ENCODE results near the gene HMG20B. TPM values are rescaled to one million over a fixed set of nuclear protein-coding genes. Genes with fewer than 3 reads are reported as not detected.
A peak's percentile ranks its signal among the peaks of the same experiment; 100 is the strongest.

HMG20B gene
- total RNA-seq, 1 donor from 2014 or later = 37.4 TPM

GRCh38 chr19:3607303-3608078 is 34.7 kb downstream of the HMG20B start:
- no peak for FAIRE-seq
- peak overlapping the region; percentile 25 for H3K4me3 ChIP-seq (ENCODE audit: low read depth, low read length)
- DNase-seq (ENCODE audit: low read depth) = no peak
- TF ChIP-seq CTCF (IDR thresholded peaks at IDR 0.05; ENCODE audit: insufficient read depth, low read length, severe bottlenecking) = no peak
- no peaks in the 10 kb centered on the region for H3K27me3 ChIP-seq (ENCODE audit: control insufficient read depth, insufficient read depth, low read length)
- peaks cover 10% of the 10 kb centered on the region for H3K36me3 ChIP-seq (ENCODE audit: control insufficient read depth, insufficient read depth, low read length)

DNA sequence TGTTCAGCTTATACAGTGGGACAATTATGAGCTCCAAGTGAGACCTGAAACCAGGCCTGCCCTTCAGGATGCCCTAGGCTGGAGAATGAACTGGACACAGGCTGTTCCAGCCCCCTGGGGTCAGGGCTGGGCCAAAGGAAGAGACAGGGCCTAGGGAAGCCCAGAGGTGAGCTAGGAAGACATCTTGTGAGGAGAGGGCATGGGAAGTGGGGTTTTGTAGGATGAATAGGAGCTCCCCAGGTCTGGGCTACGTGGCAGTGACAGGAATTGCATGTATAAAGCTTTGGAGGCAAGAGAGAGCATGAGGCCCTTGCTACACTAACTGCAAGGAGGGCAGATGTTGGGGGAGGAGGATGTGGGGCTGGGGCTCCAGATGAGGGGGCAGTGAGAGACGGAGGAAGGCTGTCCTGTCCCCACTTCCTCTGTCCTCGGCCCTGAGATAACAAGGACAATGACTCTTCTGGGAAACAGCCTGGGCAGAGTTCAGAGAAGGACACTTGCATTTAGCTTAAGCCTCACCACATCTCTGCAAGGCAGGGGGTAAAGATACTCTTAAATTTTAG is 35.4 kb downstream of the HMG20B start:
- Histone ChIP-seq H3K4me3 (ENCODE audit: low read depth, low read length) (no peak overlapping the region), H3K36me3 (ENCODE audit: control insufficient read depth, insufficient read depth, low read length) (peaks cover 12% of the 10 kb centered on the region), H3K27me3 (ENCODE audit: control insufficient read depth, insufficient read depth, low read length) (no peaks in the 10 kb centered on the region)
- no peak for TF ChIP-seq CTCF (IDR thresholded peaks at IDR 0.05; ENCODE audit: insufficient read depth, low read length, severe bottlenecking)
- no peak for FAIRE-seq
- no peak for DNase-seq (ENCODE audit: low read depth)

DNA sequence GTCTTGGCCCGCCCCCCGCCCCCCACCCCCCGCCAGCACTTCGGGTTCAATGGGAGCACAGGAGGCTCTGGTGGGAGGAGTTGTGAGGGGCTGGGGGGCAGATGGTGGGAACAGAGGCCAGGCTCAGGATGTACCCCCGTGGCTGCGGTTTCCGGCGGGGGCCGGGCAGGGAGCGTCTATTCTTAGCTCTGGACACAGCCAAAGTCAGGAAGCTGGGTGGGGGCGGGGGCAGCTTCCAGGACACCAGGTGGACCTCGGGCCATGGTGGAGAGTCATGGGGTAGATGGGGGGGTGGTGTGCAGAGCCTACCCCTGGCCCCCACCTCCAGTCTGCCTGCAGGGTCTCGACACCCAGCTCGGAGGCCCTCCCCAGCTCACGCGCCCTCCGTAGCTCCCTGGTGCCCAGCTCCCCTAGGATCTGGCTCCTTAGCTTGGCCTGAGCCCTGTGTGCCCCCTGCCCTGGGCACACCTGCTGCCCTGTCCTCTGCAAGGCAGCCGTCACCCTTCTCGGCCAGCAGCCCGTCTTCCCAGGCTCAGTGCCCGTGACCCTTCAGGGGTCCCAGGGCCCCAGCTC is 36.1 kb downstream of the HMG20B start:
- FAIRE-seq (no peak), DNase-seq (ENCODE audit: low read depth) (no peak)
- H3K36me3 ChIP-seq (ENCODE audit: control insufficient read depth, insufficient read depth, low read length) = peaks cover 14% of the 10 kb centered on the region
- no peaks in the 10 kb centered on the region for H3K27me3 ChIP-seq (ENCODE audit: control insufficient read depth, insufficient read depth, low read length)
- H3K4me3 ChIP-seq (ENCODE audit: low read depth, low read length) = no peak overlapping the region
- TF ChIP-seq CTCF (IDR thresholded peaks at IDR 0.05; ENCODE audit: insufficient read depth, low read length, severe bottlenecking) = no peak

GRCh38 chr19:3609779-3610719 is 37.3 kb downstream of the HMG20B start:
- FAIRE-seq (no peak), DNase-seq (ENCODE audit: low read depth) (no peak)
- peaks cover 14% of the 10 kb centered on the region for H3K36me3 ChIP-seq (ENCODE audit: control insufficient read depth, insufficient read depth, low read length)
- TF ChIP-seq CTCF (IDR thresholded peaks at IDR 0.05; ENCODE audit: insufficient read depth, low read length, severe bottlenecking) = no peak
- H3K27me3 ChIP-seq (ENCODE audit: control insufficient read depth, insufficient read depth, low read length) = no peaks in the 10 kb centered on the region
- H3K4me3 ChIP-seq (ENCODE audit: low read depth, low read length) = no peak overlapping the region

DNA sequence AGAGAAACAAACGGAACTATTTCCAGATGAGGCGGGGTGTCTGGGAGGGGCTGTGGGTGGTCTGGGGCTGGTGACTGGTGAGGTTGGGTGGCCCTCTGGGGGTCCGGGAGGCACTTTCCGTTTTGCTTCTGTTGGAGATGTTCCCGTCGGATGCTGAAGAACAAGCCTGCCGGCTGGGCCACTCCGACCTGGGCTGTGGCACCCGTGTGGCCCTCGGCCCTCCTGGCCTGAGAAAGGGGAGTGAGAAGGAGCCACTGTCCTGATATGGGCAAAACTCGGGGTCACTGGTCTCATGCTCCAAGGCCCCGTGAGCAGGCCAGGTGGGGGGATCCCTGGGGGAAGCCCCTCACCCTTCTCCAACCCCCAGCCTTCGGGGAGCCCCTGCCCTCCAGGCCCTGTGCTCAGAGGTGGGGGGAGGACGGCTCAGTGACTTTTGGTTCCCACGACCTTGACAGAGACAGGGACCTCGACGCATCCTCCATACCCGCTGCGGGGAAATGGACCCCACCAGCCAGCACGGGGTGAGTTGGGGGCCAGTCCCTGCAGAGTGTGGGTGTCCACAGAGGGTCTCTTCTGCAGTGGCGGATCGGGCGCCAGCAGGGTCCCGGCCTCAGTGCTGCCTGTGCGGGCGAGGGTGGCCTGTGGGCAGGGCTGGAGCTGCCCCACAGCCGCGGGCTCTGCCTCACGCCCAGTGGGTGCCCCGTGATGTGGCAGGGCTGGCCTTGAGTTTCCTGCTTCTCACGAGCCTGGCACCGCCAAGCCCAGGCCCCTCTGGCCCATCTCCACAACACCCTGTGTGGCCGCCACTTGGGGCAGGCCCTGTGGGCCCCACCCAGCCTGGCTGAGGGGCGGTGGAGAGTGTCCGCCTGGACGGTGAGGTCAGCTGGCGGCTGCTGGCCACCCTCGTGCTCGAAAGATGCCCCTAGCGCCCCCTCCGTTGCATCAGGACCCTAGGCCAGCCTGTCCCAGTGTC is 38.3 kb downstream of the HMG20B start:
- H3K4me3 ChIP-seq (ENCODE audit: low read depth, low read length) = no peak overlapping the region
- H3K27me3 ChIP-seq (ENCODE audit: control insufficient read depth, insufficient read depth, low read length) = no peaks in the 10 kb centered on the region
- peaks cover 14% of the 10 kb centered on the region for H3K36me3 ChIP-seq (ENCODE audit: control insufficient read depth, insufficient read depth, low read length)
- FAIRE-seq (no peak), DNase-seq (ENCODE audit: low read depth) (no peak)
- no peak for TF ChIP-seq CTCF (IDR thresholded peaks at IDR 0.05; ENCODE audit: insufficient read depth, low read length, severe bottlenecking)
